Vagina (tissue), 2 donors: ENCODE measurements around the gene DIMT1. TPM values are rescaled to one million over a fixed set of nuclear protein-coding genes. Genes with fewer than 3 reads are reported as not detected.

ENCODE experiments used
- DNase-seq, 2 donors: peaks; one replicate each; pipeline ENCODE4 v3.0.0-alpha.2; 2017; ENCODE audit errors: extremely low spot score in 2 of 2
- H3K27ac ChIP-seq: fragments of 200-600 bp; sonication (generic); one replicate; pipeline ENCODE4 v1.5.1; 2019
- H3K27me3 ChIP-seq: fragments of 200-600 bp; sonication (generic); one replicate; pipeline ENCODE4 v1.5.1; 2019
- H3K36me3 ChIP-seq, 2 donors: fragments of 200-600 bp; sonication (generic); one replicate each; pipeline ENCODE4 v1.5.1; 2017 to 2019
- H3K4me1 ChIP-seq: fragments of 200-600 bp; sonication (generic); one replicate; pipeline ENCODE4 v1.5.1; 2019
- H3K4me3 ChIP-seq, 2 donors: fragments of 200-600 bp; sonication (generic); 1 replicate in 1 of 2; 2 replicates in 1 of 2; pipeline ENCODE4 v1.5.1; 2016 to 2019
- H3K9me3 ChIP-seq: fragments of 200-600 bp; sonication (generic); one replicate; pipeline ENCODE4 v1.5.1; 2019
- CTCF ChIP-seq, 3 experiments: fragments of 450-650 bp in 2 of 3; fragments of 200-600 bp in 1 of 3; sonication (generic) in 1 of 3; IDR thresholded peaks; one replicate each; pipeline ENCODE4 v1.5.1; 2017 to 2019; ENCODE audit warnings: antibody characterized with exemption in 3 of 3, mild to moderate bottlenecking in 2 of 3, moderate library complexity in 2 of 3
- POLR2A ChIP-seq, 2 donors: fragments of 450-650 bp; IDR thresholded peaks; one replicate each; pipeline ENCODE4 v1.6.1; 2017; ENCODE audit warnings: antibody characterized with exemption in 2 of 2, mild to moderate bottlenecking in 2 of 2, moderate library complexity in 2 of 2
- POLR2AphosphoS5 ChIP-seq, 2 donors: sonication (generic); formaldehyde crosslinking; IDR thresholded peaks; one replicate each; pipeline ENCODE4 v1.9.0; 2017; ENCODE audit warnings: antibody characterized with exemption in 2 of 2, mild to moderate bottlenecking in 2 of 2, low read depth in 1 of 2; ENCODE audit not compliant: insufficient read depth in 1 of 2
- intact Hi-C: fragments of 100-400 bp; cut with DNase I; formaldehyde crosslinking; loops from one replicate; pipeline ENCODE4 v1.15.1; 2023
- total RNA-seq: library from RNA; depleted of rRNA; stranded (reverse); fragments of >200 nt; gene quantifications from one replicate; pipeline ENCODE4 v1.2.3, GENCODE V29; 2016

DIMT1 gene
- 25.5 TPM for total RNA-seq

GRCh38 chr5:62403411-62404250 is at the start of gene DIMT1:
Gene DIMT1, minus strand, starts transcription at chr5:62403905. Its CDS starts 133 bp downstream, at chr5:62403772.
- H3K9me3 ChIP-seq = no peaks in the 10 kb centered on the region

GRCh38 chr5:62450259-62450658 is 46.6 kb upstream of the DIMT1 start:
- intact Hi-C loops = no loop called here
- no peak overlapping the region for H3K27ac ChIP-seq
- H3K4me3 ChIP-seq = no peak overlapping the region
- peaks cover 0 to 10% of the 10 kb centered on the region in 2 donors for H3K36me3 ChIP-seq
- TF ChIP-seq POLR2AphosphoS5 (IDR thresholded peaks at IDR 0.05; ENCODE audit: insufficient read depth in 1 of 2, low read depth in 1 of 2) (no peak), CTCF (IDR thresholded peaks at IDR 0.05) (no peak), POLR2A (IDR thresholded peaks at IDR 0.05) (no peak)
- H3K4me1 ChIP-seq = no peaks in the 10 kb centered on the region
- no peaks in the 10 kb centered on the region for H3K9me3 ChIP-seq
- DNase-seq = no peak
- H3K27me3 ChIP-seq = no peaks in the 10 kb centered on the region

More at GRCh38 chr5:62403411-62404250, at the start of gene DIMT1:
- Histone ChIP-seq H3K4me3 (peak within 1 kb of the TSS; percentile 81 to 96), H3K27ac (peak within 1 kb of the TSS; percentile 95), H3K36me3 (peaks cover 0 to 17% of the 10 kb centered on the region in 2 donors), H3K4me1 (peaks cover 15% of the 10 kb centered on the region), H3K27me3 (no peaks in the 10 kb centered on the region)
- intact Hi-C loops = no loop called here
- peak; percentile 97 to 98 for DNase-seq
- TF ChIP-seq POLR2A (IDR thresholded peaks at IDR 0.05) = peak in 1 of 2 donors; percentile 48
- TF ChIP-seq CTCF (IDR thresholded peaks at IDR 0.05) = no peak
- peak; percentile 93 to 96 for TF ChIP-seq POLR2AphosphoS5 (IDR thresholded peaks at IDR 0.05; ENCODE audit: insufficient read depth in 1 of 2, low read depth in 1 of 2)

- Histone ChIP-seq H3K27me3 (no peaks in the 10 kb centered on the region), H3K4me1 (no peaks in the 10 kb centered on the region), H3K27ac (no peak overlapping the region), H3K36me3 (peaks cover 0 to 10% of the 10 kb centered on the region in 2 donors), H3K9me3 (no peaks in the 10 kb centered on the region), H3K4me3 (no peak overlapping the region)
- DNase-seq = no peak
- intact Hi-C loops = no loop called here
- TF ChIP-seq POLR2AphosphoS5 (IDR thresholded peaks at IDR 0.05; ENCODE audit: insufficient read depth in 1 of 2, low read depth in 1 of 2) (no peak), POLR2A (IDR thresholded peaks at IDR 0.05) (no peak), CTCF (IDR thresholded peaks at IDR 0.05) (no peak)
Observed at GRCh38 chr5:62448528-62448927, 44.8 kb upstream of the DIMT1 start.

GRCh38 chr5:62432621-62433064 is 28.9 kb upstream of the DIMT1 start:
- Histone ChIP-seq H3K4me3 (no peak overlapping the region), H3K27ac (peak overlapping the region; percentile 6), H3K9me3 (no peaks in the 10 kb centered on the region), H3K36me3 (no peaks in the 10 kb centered on the region), H3K27me3 (no peaks in the 10 kb centered on the region), H3K4me1 (peaks cover 5% of the 10 kb centered on the region)
- DNase-seq = no peak
- TF ChIP-seq POLR2AphosphoS5 (IDR thresholded peaks at IDR 0.05; ENCODE audit: insufficient read depth in 1 of 2, low read depth in 1 of 2) (no peak), CTCF (IDR thresholded peaks at IDR 0.05) (no peak), POLR2A (IDR thresholded peaks at IDR 0.05) (no peak)
- intact Hi-C loops = no loop called here
